Heart right ventricle (tissue), 16 donors: Measurements from ENCODE around the gene CLCNKA. TPM values are rescaled to one million over a fixed set of nuclear protein-coding genes. Genes with fewer than 3 reads are reported as not detected.

ENCODE experiments used
- ATAC-seq, 8 donors: fragments of 200-7000 bp; cut with Tn5 transposase; one replicate each; pipeline ENCODE4 v1.9.1; 2020; ENCODE audit warnings: mild to moderate bottlenecking in 8 of 8, moderate library complexity in 8 of 8, moderate number of reproducible peaks in 1 of 8
- DNase-seq, 2 donors: peaks; one replicate each; pipeline ENCODE4 v3.0.0-alpha.2; 2020
- H3K27ac ChIP-seq, 10 donors: fragments of 200-600 bp; sonication (generic) in 2 of 10; one replicate each; pipeline versions ENCODE4 v1.5.0 to v1.8.0; 2020 to 2022; ENCODE audit warnings: mild to moderate bottlenecking in 3 of 10
- H3K27me3 ChIP-seq, 7 donors: fragments of 200-600 bp; one replicate each; pipeline ENCODE4 v1.8.0; 2021 to 2022; ENCODE audit warnings: mild to moderate bottlenecking in 2 of 7
- H3K36me3 ChIP-seq, 9 donors: fragments of 200-600 bp; sonication (generic) in 1 of 9; one replicate each; pipeline versions ENCODE4 v1.5.0 to v1.8.0; 2020 to 2022; ENCODE audit warnings: mild to moderate bottlenecking in 2 of 9
- H3K4me1 ChIP-seq, 9 donors: fragments of 200-600 bp; sonication (generic) in 1 of 9; one replicate each; pipeline versions ENCODE4 v1.5.0 to v1.8.0; 2020 to 2022; ENCODE audit warnings: mild to moderate bottlenecking in 4 of 9
- H3K4me3 ChIP-seq, 10 donors: fragments of 200-600 bp; sonication (generic) in 2 of 10; one replicate each; pipeline versions ENCODE4 v1.5.0 to v1.8.0; 2020 to 2022; ENCODE audit warnings: mild to moderate bottlenecking in 7 of 10, moderate library complexity in 2 of 10
- H3K9me3 ChIP-seq, 11 donors: fragments of 200-600 bp in 10 of 11; sonication (generic) in 2 of 11; one replicate each; pipeline versions ENCODE4 v1.5.0 to v1.8.0; 2013 to 2022; ENCODE audit warnings: mild to moderate bottlenecking in 2 of 11, control low read depth in 1 of 11, moderate library complexity in 1 of 11
- CTCF ChIP-seq, 9 donors: fragments of 200-600 bp; sonication (generic) in 2 of 9; IDR thresholded peaks; one replicate each; pipeline versions ENCODE4 v1.5.0 to v1.8.0; 2021 to 2022; ENCODE audit warnings: antibody characterized with exemption in 9 of 9, mild to moderate bottlenecking in 5 of 9, moderate library complexity in 1 of 9
- WGBS, 2 donors: extraction: QIAGEN DNeasy Blood & Tissue Kit; methylation state at CpG; one replicate each; pipeline ENCODE4 v1.1.7; 2013; ENCODE audit warnings: inconsistent platforms in 1 of 2; 5-methylcytosine and 5-hydroxymethylcytosine counted together
- intact Hi-C, 10 donors: fragments of 100-400 bp; cut with DNase I; formaldehyde crosslinking; loops; one replicate each; pipeline versions ENCODE4 v1.11.1 to v1.14.2; 2022
- polyA plus RNA-seq, 2 donors: library from polyadenylated mRNA; stranded (reverse); fragments of 200-250 nt; gene quantifications; one replicate each; pipeline ENCODE4 v1.2.3, GENCODE V29; 2013
- total RNA-seq, 10 donors: library from RNA; stranded (reverse); fragmentation: NEBNext Ultra II Directional in 3 of 10; extraction: Animal tissue kit (Norgen Biotek cat#: 25700) in 3 of 10; gene quantifications; one replicate each; pipeline versions ENCODE4 v1.2.1 to v1.2.4, GENCODE V29; 2021 to 2023
- donor health status: Arrhythmogenic right ventricular cardiomyopathy.
- donor health status: ischemic (EF 13 %, LVEDD 7.1; RV severe dilation, severe dysfunction).
- donor health status: healthy with polysubstance abuse.
- donor health status: DM: no; HTN: yes; CAD: no.
- donor health status: DM: no; HTN: no; CAD: no.
- donor health status: ischemic (EF 25% LVEDD 6.9; RV normal size, moderate dysfunction).
- donor health status: ischemic (EF 25% LVEDD 5.7; RV mildly dilated, moderate dysfunction).
- donor health status: healthy.
- donor health status: DM: yes; HTN: yes; CAD: no.
- donor health status: Ischemic cardiomyopathy.
- donor health status: ischemic (EF 35%, LVEDD 5.7; RV mildly dilated, moderate dysfunction).
- donor health status: nonischemic (EF 11% LVEDD 7.7; RV severe dilation, severe dysfunction).
- donor health status: DM: yes; HTN: yes; CAD: no.
- donor health status: PGD.
- donor health status: ischemic (EF 29% LVEDD 5.4; RV normal size, mild dysfunction).
- donor health status: nonischemic (EF 23%, LVEDD 6.1; RV moderate dilation, normal function).

Gene CLCNKA
- total and polyA plus RNA-seq, 12 donors = 0.19 to 1.0 (median 0.35) TPM; not detected in 1

DNA sequence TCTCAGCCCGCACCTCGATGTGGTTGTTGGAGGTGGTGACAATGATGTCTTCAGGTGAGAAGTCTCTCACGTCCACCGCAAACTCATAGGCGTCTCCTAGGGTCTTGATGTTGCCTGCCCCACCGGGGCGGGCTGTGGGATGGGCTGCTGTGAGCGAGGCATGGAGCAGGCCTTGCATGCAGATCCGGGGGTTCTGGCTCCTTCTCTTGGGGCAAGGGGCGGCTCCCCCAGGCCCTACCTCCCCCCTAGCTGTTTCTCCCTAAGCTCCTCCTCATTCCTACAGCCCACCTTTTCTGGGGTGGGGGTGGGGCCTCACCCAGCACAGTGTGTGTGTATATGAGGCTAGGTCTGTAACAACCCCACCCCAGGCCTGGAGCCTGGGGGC lies 4.8 kb upstream of the CLCNKA start:
- no peak for ATAC-seq
- WGBS, 2 donors = 37 to 60% methylated on average over 10 of the region's 10 CpGs
- no peak for DNase-seq
- intact Hi-C loops = no loop called here
- no peaks in the 10 kb centered on the region for H3K9me3 ChIP-seq
- peaks cover 15 to 78% (median 50%) of the 10 kb centered on the region in 9 donors for H3K4me1 ChIP-seq
- peaks cover 0 to 17% (median 0%) of the 10 kb centered on the region in 9 donors for H3K36me3 ChIP-seq
- H3K4me3 ChIP-seq = peak overlapping the region; percentile 50 to 73 (median 62)
- no peaks in the 10 kb centered on the region for H3K27me3 ChIP-seq
- TF ChIP-seq CTCF (IDR thresholded peaks at IDR 0.05) = no peak
- H3K27ac ChIP-seq = peak overlapping the region; percentile 86 to 99 (median 96)

GRCh38 chr1:16017461-16018303 lies 4.2 kb upstream of the CLCNKA start, which contains the start of gene HSPB7:
Gene HSPB7, minus strand, starts transcription at chr1:16018043. Its CDS starts 80 bp downstream, at chr1:16017963.
- Histone ChIP-seq H3K9me3 (no peaks in the 10 kb centered on the region), H3K36me3 (peaks cover 0 to 17% (median 0%) of the 10 kb centered on the region in 9 donors), H3K4me3 (peak within 1 kb of the TSS; percentile 50 to 73 (median 62)), H3K4me1 (peaks cover 14 to 72% (median 44%) of the 10 kb centered on the region in 9 donors), H3K27ac (peak within 1 kb of the TSS; percentile 86 to 99 (median 96)), H3K27me3 (no peaks in the 10 kb centered on the region)
- intact Hi-C loops = no loop called here
- peak in 1 of 9 donors; percentile 12 for TF ChIP-seq CTCF (IDR thresholded peaks at IDR 0.05)
- DNase-seq (peak; percentile 88 to 90), ATAC-seq (peak; percentile 46 to 70 (median 60))
- WGBS, 2 donors = 10 to 13% methylated on average over 37 of the region's 37 CpGs

- intact Hi-C loops = no loop called here
Measured at GRCh38 chr1:16018308-16018707, 3.5 kb upstream of the CLCNKA start.

More at GRCh38 chr1:16018308-16018707, 3.5 kb upstream of the CLCNKA start:
- H3K27ac ChIP-seq = peak overlapping the region; percentile 86 to 99 (median 96)
- DNase-seq = no peak
- peak overlapping the region in 9 of 10 donors; percentile 50 to 73 (median 66) for H3K4me3 ChIP-seq
- H3K27me3 ChIP-seq = no peaks in the 10 kb centered on the region
- no peak for TF ChIP-seq CTCF (IDR thresholded peaks at IDR 0.05)
- H3K9me3 ChIP-seq = no peaks in the 10 kb centered on the region
- H3K4me1 ChIP-seq = peaks cover 11 to 66% (median 39%) of the 10 kb centered on the region in 9 donors
- WGBS, 2 donors = 24 to 25% methylated on average over 4 of the region's 4 CpGs
- peaks cover 0 to 17% (median 0%) of the 10 kb centered on the region in 9 donors for H3K36me3 ChIP-seq
- ATAC-seq = peak in 6 of 8 donors; percentile 0 to 4 (median 1)
